ENCODE measurements around the gene NCEH1. TPM values are rescaled to one million over a fixed set of nuclear protein-coding genes. Genes with fewer than 3 reads are reported as not detected.

Gene NCEH1
- total RNA-seq, 1 experiment from 2014 or later: 11.5 TPM

GRCh38 chr3:172690936-172691335 is 19.9 kb downstream of the NCEH1 start:
- ChIA-PET CTCF (no interaction called here), POLR2A (no interaction called here), RAD21 (ENCODE audit: low non-redundant PET in 1 of 2, low total read pairs in 2 of 2, uncharacterized antibody in 2 of 2, unreplicated experiment in 2 of 2) (no interaction called here)
- H3K4me1 ChIP-seq (ENCODE audit: control insufficient read depth in 1 of 2, insufficient read depth in 2 of 2, low read length in 2 of 2): peaks cover 0 to 16% of the 10 kb centered on the region in 2 experiments; a peak in 3 of 4 replicates
- no peak overlapping the region for H3K9ac ChIP-seq (ENCODE audit: low read length)
- DNase-seq (ENCODE audit: low read depth, low spot score): no peak
- H2AFZ ChIP-seq (ENCODE audit: low read depth, low read length, poor library complexity, severe bottlenecking): no peak overlapping the region
- ATAC-seq: no peak
- no peak overlapping the region for H3K4me2 ChIP-seq (ENCODE audit: low read length)
- peaks cover 22% of the 10 kb centered on the region; the same call in 1 of the 2 replicates for H3K79me2 ChIP-seq (ENCODE audit: insufficient read depth, low read length)
- H3K4me3 ChIP-seq (replicated peaks in 1 of 2; ENCODE audit: low read depth in 1 of 2, low read length in 2 of 2): no peak overlapping the region
- H3K9me2 ChIP-seq (ENCODE audit: insufficient read depth): no peaks in the 10 kb centered on the region
- no peak for TF ChIP-seq ELF1 (IDR thresholded peaks at IDR 0.05; ENCODE audit: borderline replicate concordance, low read depth)
- TF ChIP-seq TCF7L2 (IDR thresholded peaks at IDR 0.05; ENCODE audit: borderline replicate concordance, extremely low read depth, insufficient read depth, insufficient read length): no peak
- no peak for TF ChIP-seq SIN3A (IDR thresholded peaks at IDR 0.05; ENCODE audit: low read depth)
- no peak for TF ChIP-seq YY1 (IDR thresholded peaks at IDR 0.05; ENCODE audit: extremely low read depth, insufficient replicate concordance, low read depth, low read length)
- TF ChIP-seq JUND (IDR thresholded peaks at IDR 0.05): no peak
- TF ChIP-seq RAD21 (IDR thresholded peaks at IDR 0.05; ENCODE audit: low read depth): no peak
- no peak for TF ChIP-seq ZNF274 (IDR thresholded peaks at IDR 0.05; ENCODE audit: low read depth, low read length)
- TF ChIP-seq EZH2 (IDR thresholded peaks at IDR 0.05): no peak
- no peak for TF ChIP-seq POLR2AphosphoS5 (IDR thresholded peaks at IDR 0.05; ENCODE audit: low read depth, low read length)
- no peak for TF ChIP-seq CBX3 (IDR thresholded peaks at IDR 0.05; ENCODE audit: low read depth)
- no peak for TF ChIP-seq EZH2phosphoT487 (IDR thresholded peaks at IDR 0.05; ENCODE audit: borderline replicate concordance)
- TF ChIP-seq POLR2A (IDR thresholded peaks at IDR 0.05; ENCODE audit: borderline replicate concordance, extremely low read depth, insufficient read depth, insufficient read length): no peak
- TF ChIP-seq FOSL1 (IDR thresholded peaks at IDR 0.05; ENCODE audit: low read depth): no peak
- no peak for TF ChIP-seq ATF3 (IDR thresholded peaks at IDR 0.05)
- no peak for TF ChIP-seq SRF (IDR thresholded peaks at IDR 0.05; ENCODE audit: low read depth)
- no peak for TF ChIP-seq CEBPB (IDR thresholded peaks at IDR 0.05; ENCODE audit: low read depth)
- no peak for TF ChIP-seq REST (IDR thresholded peaks at IDR 0.05; ENCODE audit: low read depth)
- no peak for TF ChIP-seq ZFX (IDR thresholded peaks at IDR 0.05)
- no peak for TF ChIP-seq EGR1 (IDR thresholded peaks at IDR 0.05; ENCODE audit: low read depth)
- no peak overlapping the region for H3K27ac ChIP-seq (ENCODE audit: low read depth, low read length)
- no peaks in the 10 kb centered on the region for H3K36me3 ChIP-seq (ENCODE audit: control insufficient read depth in 1 of 2, insufficient read depth in 2 of 2, low read length in 2 of 2)
- intact Hi-C loops (cut with micrococcal nuclease): no loop called here
- no peaks in the 10 kb centered on the region for H3K27me3 ChIP-seq (ENCODE audit: insufficient read depth, low read length)
- no peaks in the 10 kb centered on the region for H3K9me3 ChIP-seq (ENCODE audit: control insufficient read depth in 1 of 2, insufficient read depth in 1 of 2, low read depth in 1 of 2, low read length in 2 of 2)
- BruUV-seq (replicated peaks): no TSS peak
- H4K20me1 ChIP-seq (ENCODE audit: insufficient read depth): no peaks in the 10 kb centered on the region

Measured in HCT116 (cell line).